SU-DHL-6 (cell line): ENCODE results near the gene MRPL4.

Experiments
- H2AFZ ChIP-seq: fragments of 200-600 bp; sonication (generic); 2 replicates; pipeline ENCODE4 v1.6.1; 2014; ENCODE audit warnings: low read depth, mild to moderate bottlenecking, moderate library complexity, mixed read lengths, antibody characterized with exemption, low read length; ENCODE audit not compliant: severe bottlenecking
- H3F3A ChIP-seq: fragments of 200-600 bp; shearing (Covaris generic); 2 replicates; pipeline ENCODE4 v1.6.0; 2016; ENCODE audit warnings: antibody characterized with exemption, mild to moderate bottlenecking; ENCODE audit not compliant: insufficient read depth
- H3K27ac ChIP-seq: fragments of 200-600 bp; sonication (generic); 2 replicates; pipeline ENCODE4 v1.5.1; 2016; ENCODE audit warnings: low read depth, mild to moderate bottlenecking, low read length, moderate library complexity, mixed read lengths
- H3K27me3 ChIP-seq: fragments of 200-600 bp; sonication (generic), shearing (Covaris generic); 2 replicates; pipeline ENCODE4 v1.6.0; 2014; ENCODE audit warnings: mild to moderate bottlenecking, low read length
- H3K36me3 ChIP-seq: fragments of 200-600 bp; sonication (generic); 2 replicates; pipeline ENCODE4 v1.6.1; 2014; ENCODE audit warnings: mild to moderate bottlenecking, low read length, mixed read lengths
- H3K4me2 ChIP-seq: fragments of 300-600, 200-600 bp; shearing (Covaris generic), sonication (generic); 2 replicates; pipeline ENCODE4 v1.6.0; 2014; ENCODE audit warnings: low read length, low read depth, mild to moderate bottlenecking; ENCODE audit not compliant: poor library complexity, severe bottlenecking
- H3K4me3 ChIP-seq: fragments of 200-600 bp; sonication (generic); 2 replicates; pipeline ENCODE4 v1.5.1; 2014; ENCODE audit warnings: antibody characterized with exemption, low read length, mild to moderate bottlenecking, mixed read lengths; ENCODE audit not compliant: insufficient read depth, poor library complexity, severe bottlenecking
- H3K79me2 ChIP-seq: fragments of 200-600 bp; sonication (generic); 2 replicates; pipeline ENCODE4 v1.6.1; 2014; ENCODE audit warnings: mild to moderate bottlenecking, low read length, moderate library complexity; ENCODE audit not compliant: insufficient read depth
- H3K9ac ChIP-seq: fragments of 200-600 bp; sonication (generic); 2 replicates; pipeline ENCODE4 v1.7.0; 2014; ENCODE audit warnings: mild to moderate bottlenecking, low read length
- H3K9me2 ChIP-seq: fragments of 200-600 bp; sonication (generic); replicated peaks from 2 replicates; pipeline ENCODE4 v1.6.1; 2014; ENCODE audit warnings: low read length; ENCODE audit not compliant: insufficient read depth
- H3K9me3 ChIP-seq: fragments of 200-600 bp; sonication (generic); 2 replicates; pipeline ENCODE4 v1.6.1; 2014; ENCODE audit warnings: low read length, mixed read lengths; ENCODE audit not compliant: insufficient read depth
- H4K20me1 ChIP-seq: fragments of 200-600 bp; sonication (generic); 2 replicates; pipeline ENCODE4 v1.6.1; 2014; ENCODE audit warnings: low read depth, mild to moderate bottlenecking, antibody characterized with exemption, low read length, moderate library complexity, mixed read lengths
- CTCF ChIP-seq: fragments of 200-600 bp; sonication (generic); IDR thresholded peaks from one replicate; pipeline ENCODE4 v1.5.1; 2017; ENCODE audit warnings: antibody characterized with exemption, mild to moderate bottlenecking, low read length, moderate library complexity; ENCODE audit not compliant: insufficient read depth, poor library complexity, severe bottlenecking
- EZH2phosphoT487 ChIP-seq: fragments of 200-600 bp; sonication (generic), shearing (Covaris generic); conservative IDR thresholded peaks from 2 replicates; pipeline ENCODE4 v1.6.1; 2018; ENCODE audit warnings: mild to moderate bottlenecking, antibody characterized with exemption, low read length, moderate library complexity, mixed read lengths

The MRPL4 gene

GRCh38 chr19:10268071-10268470 lies 16.1 kb downstream of the MRPL4 start:
- Histone ChIP-seq H2AFZ (no peak overlapping the region), H3K27ac (no peak overlapping the region), H3K4me2 (no peak overlapping the region), H3K9ac (no peak overlapping the region), H3K9me2 (no peaks in the 10 kb centered on the region), H3K36me3 (no peaks in the 10 kb centered on the region), H3K27me3 (no peaks in the 10 kb centered on the region), H3F3A (peaks cover 17% of the 10 kb centered on the region), H3K79me2 (peaks cover 18% of the 10 kb centered on the region; the same call in 1 of the 2 replicates), H3K4me3 (no peak overlapping the region), H4K20me1 (no peaks in the 10 kb centered on the region), H3K9me3 (no peaks in the 10 kb centered on the region)
- TF ChIP-seq CTCF (no peak), EZH2phosphoT487 (no peak)

GRCh38 chr19:10269333-10270179 lies 17.5 kb downstream of the MRPL4 start:
- Histone ChIP-seq H3K79me2 (peaks cover 18% of the 10 kb centered on the region; the same call in 1 of the 2 replicates), H3K27me3 (no peaks in the 10 kb centered on the region)

GRCh38 chr19:10270180-10270615 lies 18.2 kb downstream of the MRPL4 start:
- peak overlapping the region; percentile 95 for H3K4me2 ChIP-seq
- no peaks in the 10 kb centered on the region for H3K9me2 ChIP-seq
- peak overlapping the region; percentile 93 for H3K27ac ChIP-seq
- H3F3A ChIP-seq, result peaks cover 17% of the 10 kb centered on the region
- H3K79me2 ChIP-seq, result peaks cover 18% of the 10 kb centered on the region; the same call in 1 of the 2 replicates
- H3K4me3 ChIP-seq, result peak overlapping the region; percentile 71
- H3K9me3 ChIP-seq, result no peaks in the 10 kb centered on the region
- no peaks in the 10 kb centered on the region for H4K20me1 ChIP-seq
- H2AFZ ChIP-seq, result peak overlapping the region; percentile 28
- TF ChIP-seq EZH2phosphoT487, result no peak
- no peak for TF ChIP-seq CTCF
- no peaks in the 10 kb centered on the region for H3K27me3 ChIP-seq
- H3K36me3 ChIP-seq, result no peaks in the 10 kb centered on the region
- H3K9ac ChIP-seq, result peak overlapping the region; percentile 79

More at GRCh38 chr19:10269333-10270179, 17.5 kb downstream of the MRPL4 start:
- Histone ChIP-seq H3K9me2 (no peaks in the 10 kb centered on the region), H3K9me3 (no peaks in the 10 kb centered on the region), H2AFZ (peak overlapping the region; percentile 66), H3K27ac (peak overlapping the region; percentile 93), H3K36me3 (no peaks in the 10 kb centered on the region), H3K4me3 (peak overlapping the region; percentile 15), H3K4me2 (peak overlapping the region; percentile 95), H3F3A (peaks cover 17% of the 10 kb centered on the region), H3K9ac (peak overlapping the region; percentile 79), H4K20me1 (no peaks in the 10 kb centered on the region)
- TF ChIP-seq EZH2phosphoT487, result no peak
- peak; percentile 79 for TF ChIP-seq CTCF
